ENCODE measurements around the gene PBOV1.

The PBOV1 gene

DNA sequence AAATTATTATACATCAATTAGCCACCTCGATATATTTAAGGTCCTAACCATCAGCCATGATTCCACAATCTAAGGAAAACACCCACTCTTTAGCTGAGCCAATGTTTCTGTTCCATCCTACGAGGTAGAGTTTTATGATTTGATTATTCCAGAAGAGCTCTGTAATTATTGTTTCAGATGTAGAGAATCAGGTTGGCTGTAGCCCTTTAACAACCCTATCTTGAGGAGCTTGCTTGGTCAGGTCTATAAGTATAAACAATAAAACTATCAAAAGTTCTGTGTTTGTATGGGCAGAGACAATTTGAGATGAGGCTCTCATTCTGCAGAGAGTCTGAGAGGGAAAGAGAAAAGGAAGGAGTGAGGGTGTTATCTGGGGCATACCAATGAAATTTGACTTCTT, at the start of gene PBOV1:
Gene PBOV1, minus strand, starts transcription at position 43 of the 400 bp plus-strand sequence. CDS start 96 bp downstream, outside the sequence.
- DNase-seq (ENCODE audit: low read depth), result no peak

- DNase-seq (ENCODE audit: low read depth), result no peak
Observed at GRCh38 chr6:138266095-138266494, 47.8 kb upstream of the PBOV1 start.

- no peak for DNase-seq (ENCODE audit: low read depth)
Observed at GRCh38 chr6:138264372-138264880, 46.1 kb upstream of the PBOV1 start.

- DNase-seq (ENCODE audit: low read depth), result no peak
Observed at GRCh38 chr6:138263963-138264362, 45.7 kb upstream of the PBOV1 start.

GRCh38 chr6:138261116-138261780, 43.0 kb upstream of the PBOV1 start:
- no peak for DNase-seq (ENCODE audit: low read depth)

GRCh38 chr6:138258991-138259390, 40.7 kb upstream of the PBOV1 start:
- no peak for DNase-seq (ENCODE audit: low read depth)

DNA sequence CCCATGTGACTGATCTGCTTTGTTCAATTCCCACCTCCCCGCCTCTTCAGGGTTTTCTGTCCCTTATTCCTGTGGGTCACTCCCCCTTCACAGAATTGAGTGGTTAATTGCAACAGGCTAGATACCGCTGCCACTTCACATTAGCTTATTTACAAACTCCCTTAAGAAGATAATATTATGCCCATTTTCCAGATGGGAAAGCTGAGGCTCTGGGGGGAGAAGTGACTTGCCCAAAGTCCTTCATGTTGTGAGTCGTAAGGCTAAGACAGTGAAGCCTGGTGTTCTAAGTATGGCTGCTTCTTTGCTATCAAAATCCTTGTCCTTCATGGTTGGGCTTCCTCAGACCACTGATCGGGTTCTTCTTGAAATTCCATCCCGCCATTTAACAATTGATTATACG, 39.9 kb upstream of the PBOV1 start:
- no peak for DNase-seq (ENCODE audit: low read depth)

- DNase-seq (ENCODE audit: low read depth), result no peak
Observed at GRCh38 chr6:138257638-138258040, 39.3 kb upstream of the PBOV1 start.

DNA sequence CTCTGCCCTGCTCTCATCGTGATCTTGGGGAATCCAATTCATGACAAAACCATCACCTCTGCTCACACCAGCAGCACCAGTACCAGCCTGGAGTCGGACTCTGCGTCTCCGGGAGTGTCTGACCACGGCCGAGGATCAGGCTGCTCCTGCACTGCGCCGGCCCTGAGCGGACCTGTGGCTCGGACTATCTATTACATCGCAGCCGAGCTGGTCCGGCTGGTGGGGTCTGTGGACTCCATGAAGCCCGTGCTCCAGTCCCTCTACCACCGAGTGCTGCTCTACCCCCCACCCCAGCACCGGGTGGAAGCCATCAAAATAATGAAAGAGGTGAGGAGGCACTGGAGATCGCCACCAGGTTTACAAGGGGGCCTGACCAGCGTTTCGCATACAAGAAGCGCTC, 37.2 kb upstream of the PBOV1 start:
- DNase-seq (ENCODE audit: low read depth), result no peak

DNA sequence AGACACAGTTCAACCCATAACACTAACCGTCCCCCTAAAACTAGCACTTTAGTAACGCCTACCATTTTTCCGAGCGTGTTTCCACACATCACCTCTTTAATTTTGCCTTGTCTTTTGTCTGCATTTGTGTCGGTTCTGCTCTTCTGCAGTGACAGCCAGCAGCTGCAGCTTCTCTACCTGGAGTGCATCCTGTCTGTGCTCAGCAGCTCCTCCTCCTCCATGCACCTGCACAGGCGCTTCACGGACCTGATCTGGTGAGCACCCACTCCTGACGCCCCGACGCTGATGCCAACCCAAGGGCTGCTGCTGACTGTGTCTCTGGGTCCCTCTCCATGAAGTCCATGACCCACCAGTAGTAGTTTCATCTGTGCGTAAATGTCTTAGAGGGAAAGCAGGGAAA, 35.4 kb upstream of the PBOV1 start:
- DNase-seq (ENCODE audit: low read depth), result no peak

DNA sequence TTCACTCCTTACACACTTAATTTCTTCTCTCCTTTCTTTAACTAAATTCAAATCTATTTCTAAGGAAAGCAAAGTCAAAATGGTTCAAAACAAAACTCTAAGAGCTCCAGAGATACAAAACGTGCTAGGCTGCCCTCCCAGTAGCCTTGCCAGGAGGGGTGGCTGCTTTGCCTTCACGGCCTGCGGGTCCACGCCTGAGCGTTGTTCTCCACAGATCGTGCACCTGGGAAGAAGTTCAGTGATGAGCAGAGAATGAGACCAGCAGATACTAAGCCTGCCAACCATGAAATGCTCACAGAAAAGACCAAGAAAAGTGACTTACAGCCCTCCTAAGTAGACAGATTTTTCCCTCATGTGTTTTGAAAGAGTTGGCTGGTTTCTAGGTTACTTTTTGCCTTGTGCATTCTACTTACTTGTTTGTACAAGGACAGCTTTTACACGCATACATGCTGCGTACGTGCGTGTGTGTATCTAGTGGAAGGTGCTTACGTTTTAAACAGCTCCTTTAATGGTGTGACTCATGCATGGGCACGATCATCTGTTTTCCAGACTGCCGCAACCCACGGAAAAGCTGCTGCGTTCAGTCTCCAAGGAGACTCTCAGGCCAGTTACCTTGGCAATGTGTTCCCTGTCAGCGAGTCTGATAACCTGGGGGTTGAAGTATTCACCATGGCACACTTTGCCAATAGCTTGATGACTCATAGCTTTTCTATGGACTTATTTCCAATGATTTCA, 32.4 kb upstream of the PBOV1 start:
- DNase-seq (ENCODE audit: low read depth), result no peak

DNA sequence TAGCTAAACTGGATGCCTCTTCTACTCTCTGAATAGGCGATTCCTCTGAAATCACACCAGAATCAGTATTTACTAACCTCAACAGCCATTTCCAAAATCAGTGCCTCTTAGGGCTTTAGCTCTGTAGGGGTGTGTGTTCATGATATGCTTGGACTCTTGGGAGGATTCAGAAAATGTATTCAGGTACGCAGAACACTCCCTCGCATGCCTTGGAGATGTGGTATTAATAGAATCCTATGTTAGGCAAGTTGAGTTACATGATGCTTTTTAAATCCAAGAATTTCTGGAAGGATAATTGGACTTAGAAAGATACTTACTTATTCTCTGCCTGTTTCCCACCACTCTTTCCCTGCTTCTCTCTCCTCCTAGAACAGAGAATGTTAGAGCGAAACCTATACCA, 31.8 kb upstream of the PBOV1 start:
- DNase-seq (ENCODE audit: low read depth), result no peak

DNA sequence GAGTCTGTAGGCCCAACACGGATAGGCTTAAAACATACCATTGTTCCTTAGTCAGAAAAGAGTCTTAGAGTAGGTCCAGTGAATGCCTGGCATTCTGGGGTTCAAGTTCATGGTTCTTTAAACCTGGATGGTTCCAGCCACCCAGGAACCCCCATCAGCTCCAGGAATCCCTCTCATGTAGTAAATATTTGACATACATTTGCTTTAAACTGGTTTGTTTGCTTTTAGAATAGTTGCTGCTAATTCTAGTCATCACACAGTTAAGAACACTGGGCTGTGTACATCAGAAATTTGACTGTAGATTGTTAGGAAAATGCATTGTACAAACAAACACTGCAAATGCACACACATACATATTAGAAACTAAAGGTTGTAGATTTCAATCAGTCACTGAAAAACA, 30.6 kb upstream of the PBOV1 start:
- no peak for DNase-seq (ENCODE audit: low read depth)

DNA sequence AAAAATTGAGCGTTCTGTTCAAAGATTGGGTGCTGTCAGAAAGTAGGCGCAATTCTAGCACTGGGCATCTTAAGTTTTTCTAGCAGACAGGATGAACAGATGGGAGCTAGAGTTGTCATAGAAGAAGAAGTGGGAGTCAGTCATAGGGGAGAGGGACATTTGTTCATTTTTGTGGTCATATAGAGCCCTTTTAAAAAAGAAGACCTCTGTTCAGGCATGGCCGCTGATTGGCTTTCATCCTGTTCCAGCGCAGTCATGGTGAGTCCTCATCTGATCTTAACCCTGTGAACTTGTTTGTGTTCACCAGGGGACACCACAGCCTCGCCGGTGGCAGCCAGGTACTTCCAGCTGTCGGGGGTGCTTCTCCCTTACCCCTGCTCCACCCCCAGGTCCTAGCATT, 29.7 kb upstream of the PBOV1 start:
- DNase-seq (ENCODE audit: low read depth), result no peak

DNA sequence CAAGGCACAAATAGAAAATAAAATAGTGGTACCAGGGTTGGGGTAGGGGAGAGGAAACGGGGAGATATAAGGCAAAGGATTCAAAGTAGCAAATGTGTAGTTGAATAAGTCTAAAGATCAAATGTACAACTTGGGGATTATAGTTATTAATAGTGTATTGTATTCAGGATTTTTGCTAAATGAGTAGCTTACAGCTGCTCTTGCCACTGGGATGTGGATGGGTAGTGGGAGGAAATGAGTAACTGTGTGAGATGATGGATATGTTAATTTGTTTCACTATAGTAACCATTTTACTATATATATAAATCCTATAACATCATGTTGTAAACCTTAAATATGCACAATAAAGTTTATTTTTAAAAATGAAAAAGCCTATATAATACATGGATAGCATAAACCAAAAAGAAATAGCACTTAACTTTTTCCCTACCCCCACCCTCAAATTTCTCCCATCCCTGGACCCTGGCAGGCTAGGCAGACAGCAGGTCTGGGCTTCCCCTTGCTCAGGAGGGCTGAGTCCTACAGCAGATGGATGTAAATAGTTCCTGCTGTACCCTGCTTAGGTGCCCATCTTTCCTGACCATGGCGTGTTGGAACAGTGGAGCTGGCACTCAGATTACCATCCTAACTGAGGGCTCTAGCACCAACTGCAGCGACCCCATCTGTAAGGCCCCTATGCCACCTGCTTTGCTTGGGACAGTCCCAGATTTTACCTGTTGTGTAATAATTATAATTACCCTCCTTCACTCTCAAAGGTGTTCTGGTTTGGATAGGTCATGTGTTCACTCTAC, 28.6 kb upstream of the PBOV1 start:
- no peak for DNase-seq (ENCODE audit: low read depth)

GRCh38 chr6:138245751-138246150, 27.5 kb upstream of the PBOV1 start:
- DNase-seq (ENCODE audit: low read depth), result no peak

DNA sequence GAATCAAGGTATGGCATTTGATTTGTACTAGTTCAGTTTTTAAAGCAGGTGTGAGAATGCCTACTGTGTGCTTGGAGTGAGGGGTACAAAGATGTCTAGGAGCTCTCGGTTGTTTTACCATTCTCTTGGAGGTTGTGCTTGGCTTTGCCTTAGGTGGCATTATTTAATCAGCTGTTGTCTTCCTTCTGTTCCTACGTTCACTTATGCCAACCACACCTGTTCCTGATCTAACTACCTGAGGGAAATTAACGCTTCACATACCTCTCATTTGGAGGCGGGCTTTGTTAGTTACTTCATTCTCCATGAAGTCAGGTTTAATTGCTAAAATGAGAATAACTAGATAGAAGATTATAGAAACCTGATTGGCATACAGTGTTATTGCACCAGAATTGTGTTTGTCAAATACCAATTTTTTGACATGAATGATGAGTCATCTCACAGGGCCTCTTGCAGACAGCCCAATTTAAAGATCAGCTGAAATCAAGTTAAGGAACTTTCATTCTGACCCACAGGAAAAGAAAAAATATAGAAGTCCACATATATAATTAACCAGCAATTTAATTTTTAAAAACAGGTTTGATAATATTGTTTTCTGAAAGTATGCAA, 24.8 kb upstream of the PBOV1 start:
- DNase-seq (ENCODE audit: low read depth), result no peak

DNA sequence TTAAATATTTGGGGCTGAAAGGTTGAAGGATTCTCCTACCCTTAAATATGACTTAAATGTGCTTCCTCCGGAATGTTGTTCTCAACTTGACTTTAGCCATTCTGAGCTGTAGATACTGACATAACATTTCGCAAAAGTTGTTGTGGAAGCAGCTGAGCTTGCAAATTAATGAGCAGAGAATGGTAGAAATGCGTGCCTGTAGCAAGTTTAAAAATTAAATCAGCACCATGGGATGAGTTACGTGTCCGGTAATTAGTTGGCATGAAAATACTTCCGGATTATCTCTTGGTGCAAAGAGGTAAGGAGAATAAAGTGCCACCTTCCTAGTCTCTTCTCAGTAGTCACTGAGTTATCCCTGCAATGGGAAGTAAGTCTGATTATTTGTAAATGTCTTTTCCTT, 23.6 kb upstream of the PBOV1 start:
- no peak for DNase-seq (ENCODE audit: low read depth)

- no peak for DNase-seq (ENCODE audit: low read depth)
Observed at GRCh38 chr6:138241381-138241780, 23.1 kb upstream of the PBOV1 start.

DNA sequence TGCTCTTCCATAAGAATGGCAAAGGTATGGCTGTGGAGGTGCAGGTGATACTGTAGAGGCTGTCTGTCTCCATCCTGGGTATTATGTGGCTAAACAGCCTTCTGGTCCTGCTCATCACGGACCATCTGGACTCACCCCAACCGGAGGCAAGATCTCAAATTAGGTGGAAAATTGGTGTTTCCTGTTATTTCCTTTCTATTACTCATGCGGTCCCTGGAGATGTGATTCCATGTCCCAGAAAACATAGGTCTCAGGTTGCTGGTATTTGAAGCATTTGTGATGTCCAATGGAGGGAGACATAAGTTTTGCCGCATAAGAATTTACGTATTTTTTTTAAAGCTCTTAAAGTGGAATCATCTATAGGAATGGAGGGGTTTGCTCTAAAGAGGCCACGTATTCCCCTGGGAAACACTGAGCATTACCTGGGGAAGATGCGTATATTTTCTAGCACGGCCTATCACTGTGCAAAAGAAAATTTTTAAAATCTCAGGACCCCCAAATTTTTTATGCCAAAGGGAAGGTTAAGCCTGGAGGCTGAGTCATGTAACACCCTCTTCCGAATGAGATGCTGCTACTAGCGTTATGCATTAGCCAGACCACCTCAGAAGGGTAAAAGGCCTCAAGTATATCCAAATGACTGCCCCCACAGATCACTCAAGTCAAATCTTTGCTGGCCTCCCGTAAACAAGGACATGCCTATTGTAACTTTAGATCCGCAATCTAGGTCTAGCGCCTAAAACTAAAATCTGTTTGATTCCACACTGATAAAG, 22.4 kb upstream of the PBOV1 start:
- no peak for DNase-seq (ENCODE audit: low read depth)

GRCh38 chr6:138239774-138240173, 21.5 kb upstream of the PBOV1 start:
- DNase-seq (ENCODE audit: low read depth), result no peak

- no peak for DNase-seq (ENCODE audit: low read depth)
Observed at GRCh38 chr6:138238368-138238767, 20.1 kb upstream of the PBOV1 start.

Measured in activated T-helper 9 cell treated with anti-CD3 and anti-CD28 coated beads, Interleukin-2, amount 50 U/mL, for 16 hours (primary cell).